HCT116 (cell line): Measurements from ENCODE around the gene ZNF576.

ENCODE experiments used
- EZH2 ChIP-seq: fragments of 200-600 bp; sonication (generic); IDR thresholded peaks from 2 replicates; pipeline ENCODE4 v1.6.1; 2017; ENCODE audit warnings: antibody characterized with exemption, mixed run types
- TF ChIP-seq, protein P1 (sequence below), 3 experiments: fragments of 200-600 bp in 1 of 3; sonication (generic) in 1 of 3; IDR thresholded peaks in 2 of 3; conservative IDR thresholded peaks in 1 of 3; 2 replicates each; pipeline ENCODE4 v1.5.1; 2012 to 2017; ENCODE audit warnings: low read depth in 2 of 3, low read length in 2 of 3, antibody characterized with exemption in 1 of 3, borderline replicate concordance in 1 of 3, control low read depth in 1 of 3, mild to moderate bottlenecking in 1 of 3, mixed read lengths in 1 of 3, mixed run types in 1 of 3, moderate library complexity in 1 of 3; ENCODE audit not compliant: insufficient read depth in 1 of 3

DNA sequence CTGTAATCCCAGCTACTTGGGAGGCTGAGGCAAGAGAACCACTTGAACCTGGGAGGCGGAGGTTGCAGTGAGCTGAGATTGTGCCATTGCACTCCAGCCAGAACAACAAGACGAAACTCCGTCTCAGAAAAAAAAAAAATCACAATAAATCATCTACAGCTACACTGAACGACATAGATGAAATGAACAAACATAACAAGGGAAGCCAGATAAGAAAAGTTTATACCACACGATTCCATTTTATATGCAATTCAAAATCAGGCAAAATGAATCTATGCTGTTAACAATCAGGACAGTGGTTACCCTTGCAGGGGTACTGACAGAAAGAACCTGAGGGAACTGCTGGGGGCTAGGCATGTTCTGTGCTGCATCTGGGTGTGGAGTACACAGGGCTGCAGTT is 26.7 kb upstream of the ZNF576 start:
- TF ChIP-seq, protein P1, sequence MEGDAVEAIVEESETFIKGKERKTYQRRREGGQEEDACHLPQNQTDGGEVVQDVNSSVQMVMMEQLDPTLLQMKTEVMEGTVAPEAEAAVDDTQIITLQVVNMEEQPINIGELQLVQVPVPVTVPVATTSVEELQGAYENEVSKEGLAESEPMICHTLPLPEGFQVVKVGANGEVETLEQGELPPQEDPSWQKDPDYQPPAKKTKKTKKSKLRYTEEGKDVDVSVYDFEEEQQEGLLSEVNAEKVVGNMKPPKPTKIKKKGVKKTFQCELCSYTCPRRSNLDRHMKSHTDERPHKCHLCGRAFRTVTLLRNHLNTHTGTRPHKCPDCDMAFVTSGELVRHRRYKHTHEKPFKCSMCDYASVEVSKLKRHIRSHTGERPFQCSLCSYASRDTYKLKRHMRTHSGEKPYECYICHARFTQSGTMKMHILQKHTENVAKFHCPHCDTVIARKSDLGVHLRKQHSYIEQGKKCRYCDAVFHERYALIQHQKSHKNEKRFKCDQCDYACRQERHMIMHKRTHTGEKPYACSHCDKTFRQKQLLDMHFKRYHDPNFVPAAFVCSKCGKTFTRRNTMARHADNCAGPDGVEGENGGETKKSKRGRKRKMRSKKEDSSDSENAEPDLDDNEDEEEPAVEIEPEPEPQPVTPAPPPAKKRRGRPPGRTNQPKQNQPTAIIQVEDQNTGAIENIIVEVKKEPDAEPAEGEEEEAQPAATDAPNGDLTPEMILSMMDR (IDR thresholded peaks at IDR 0.05 in 2 of 3, conservative IDR thresholded peaks at IDR 0.05 in 1 of 3; ENCODE audit: borderline replicate concordance in 1 of 3, insufficient read depth in 1 of 3, low read depth in 2 of 3, low read length in 2 of 3) = no peak
- TF ChIP-seq EZH2 = no peak
